Activated CD4-positive, CD25-positive, alpha-beta regulatory T cell treated with anti-CD3 and anti-CD28 coated beads, Interleukin-2, amount 50 U/mL, for 24 hours (primary cell): ENCODE results near the gene ELAVL2.

ENCODE experiments used
- ATAC-seq, 2 donors: fragments of 150-1000 bp; cut with Tn5 transposase; one replicate each; pipeline ENCODE4 v1.10.0; 2021; ENCODE audit warnings: mild to moderate bottlenecking in 1 of 2, moderate library complexity in 1 of 2

Gene ELAVL2

DNA sequence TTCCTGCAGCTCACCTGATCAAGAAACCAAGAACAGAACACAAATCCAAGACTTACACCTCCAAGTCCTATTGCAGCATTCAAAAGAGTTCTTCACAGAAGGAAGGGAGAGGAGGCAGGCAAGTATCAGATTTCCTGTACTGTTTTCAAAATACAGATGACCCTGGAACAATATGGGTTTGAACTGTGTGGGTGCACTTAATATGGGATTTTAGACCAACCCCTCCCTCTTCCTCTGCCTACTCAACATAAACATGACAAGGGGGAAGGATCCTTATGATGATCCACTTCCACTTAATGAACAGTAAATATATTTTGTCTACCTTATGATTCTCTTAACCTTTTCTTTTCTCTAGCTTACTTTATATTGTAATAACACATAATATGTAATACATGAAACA, 104.6 kb downstream of the ELAVL2 start:
- no peak for ATAC-seq

DNA sequence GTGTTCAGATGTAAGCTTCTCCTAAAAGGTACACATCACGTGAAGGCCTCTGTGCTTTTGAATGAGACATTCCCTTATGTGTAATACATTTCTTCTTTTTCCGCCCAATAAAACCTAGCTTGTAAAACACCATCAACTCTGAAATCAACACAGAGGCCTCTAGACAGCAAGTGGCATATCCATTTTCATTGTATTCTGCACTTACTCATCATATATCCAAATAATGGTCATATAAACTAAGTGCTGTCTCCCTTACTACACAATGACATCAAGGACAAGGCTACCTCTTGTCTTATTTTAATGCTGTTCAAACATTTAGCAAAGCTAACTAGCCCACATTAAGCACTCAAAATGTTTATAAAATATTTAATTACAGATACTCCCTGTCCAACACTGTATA, 108.5 kb downstream of the ELAVL2 start:
- ATAC-seq = no peak

DNA sequence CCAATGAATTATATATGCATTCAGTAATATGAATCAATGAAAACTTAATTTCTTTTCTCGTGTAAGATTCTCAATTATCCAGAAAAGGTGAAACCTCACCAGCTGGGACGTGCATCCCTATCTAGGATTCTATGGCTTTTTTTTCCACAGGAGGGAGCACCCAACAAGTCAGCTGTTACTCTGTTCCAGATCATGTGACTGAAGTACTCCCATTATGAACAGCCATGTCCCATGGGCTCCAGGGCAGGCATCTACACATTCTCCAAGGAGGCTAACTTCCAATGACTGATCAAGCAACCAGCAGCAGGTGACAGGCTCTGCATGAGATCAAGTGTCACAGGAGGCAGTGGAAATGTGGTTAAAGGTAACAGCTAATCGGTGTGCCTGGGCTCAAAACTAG, 118.8 kb downstream of the ELAVL2 start:
- no peak for ATAC-seq

DNA sequence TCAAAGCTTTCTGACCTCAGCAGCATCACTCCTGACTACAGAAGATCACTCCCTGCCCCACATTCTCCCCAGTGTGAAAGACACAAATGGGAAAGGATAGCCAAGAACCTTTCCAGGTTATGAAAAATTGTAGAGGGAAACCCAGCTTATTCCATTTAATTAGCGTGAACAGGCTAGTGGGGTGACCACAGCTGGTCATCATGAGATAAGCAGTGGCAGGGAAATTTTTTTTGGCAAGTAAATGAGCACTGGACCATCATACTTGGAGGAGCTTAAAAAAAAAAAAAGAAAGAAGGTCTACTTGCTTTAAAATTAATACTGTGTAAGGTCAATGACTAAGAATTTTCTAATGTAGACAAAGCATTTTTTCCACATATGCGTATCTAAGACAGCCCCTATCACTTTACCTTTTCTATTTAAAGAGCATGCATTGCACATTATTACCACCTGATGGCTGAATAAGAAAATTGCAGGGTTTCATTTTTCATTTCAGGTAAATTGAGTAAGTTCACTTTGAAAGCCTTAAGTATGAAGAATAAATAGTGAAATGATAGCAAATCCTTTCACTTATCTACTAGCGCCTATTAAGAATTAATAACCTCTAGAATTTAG, 123.6 kb downstream of the ELAVL2 start:
- no peak for ATAC-seq

DNA sequence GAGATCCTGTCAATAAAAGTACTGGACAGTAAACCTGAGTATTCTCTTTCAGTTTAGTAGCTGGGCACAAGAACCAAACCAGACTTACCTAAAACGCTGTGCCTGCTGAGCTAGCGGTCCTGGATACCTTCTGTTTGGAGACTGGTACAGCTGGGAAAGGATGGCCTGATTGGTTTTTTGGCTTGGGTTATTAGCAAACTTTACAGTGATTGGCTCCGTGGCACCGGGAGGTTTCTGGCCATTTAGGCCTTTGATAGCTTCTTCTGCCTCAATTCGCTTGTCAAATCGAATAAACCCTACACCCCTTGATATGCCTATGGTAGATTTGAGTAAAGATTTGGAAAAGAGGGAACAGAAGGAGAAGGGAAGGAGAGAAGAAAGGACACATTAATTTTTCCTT, 124.7 kb downstream of the ELAVL2 start:
- ATAC-seq = no peak

DNA sequence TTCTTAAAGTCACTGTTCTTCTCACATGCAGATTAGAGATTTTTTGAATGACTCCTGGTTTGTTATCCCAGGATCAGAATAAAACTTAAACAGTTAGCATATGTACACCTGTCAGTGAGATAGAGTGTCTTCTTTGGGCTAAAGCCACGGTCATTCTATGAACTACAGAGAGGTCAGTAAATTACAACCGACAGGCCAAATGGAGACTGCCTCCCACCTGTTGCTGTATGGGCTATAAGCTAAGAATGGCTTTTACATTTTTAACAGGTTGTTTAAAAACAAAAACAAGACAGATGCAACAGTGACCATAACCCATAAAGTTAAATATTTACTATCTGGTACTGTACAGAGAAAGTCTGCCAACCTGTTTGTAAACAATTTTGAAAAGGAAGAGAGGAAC, 125.7 kb downstream of the ELAVL2 start:
- ATAC-seq = no peak

DNA sequence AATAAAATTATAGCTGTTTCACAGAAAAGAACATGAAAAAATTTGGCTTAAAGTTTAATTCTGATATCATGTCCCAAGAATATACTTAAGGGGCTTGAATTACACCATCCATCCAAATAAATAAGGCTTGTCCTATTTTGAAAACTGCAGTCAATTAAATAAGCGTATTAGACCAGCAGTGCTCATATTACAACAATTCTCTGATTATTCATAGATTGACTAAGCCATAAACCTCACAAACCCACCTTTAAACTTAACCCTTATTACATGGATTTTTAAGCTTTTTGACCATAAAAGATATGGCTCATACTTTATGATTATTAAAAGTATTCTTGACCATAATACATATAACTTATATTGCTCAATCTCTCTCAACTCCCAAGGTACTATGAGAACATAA, 127.9 kb downstream of the ELAVL2 start:
- no peak for ATAC-seq

DNA sequence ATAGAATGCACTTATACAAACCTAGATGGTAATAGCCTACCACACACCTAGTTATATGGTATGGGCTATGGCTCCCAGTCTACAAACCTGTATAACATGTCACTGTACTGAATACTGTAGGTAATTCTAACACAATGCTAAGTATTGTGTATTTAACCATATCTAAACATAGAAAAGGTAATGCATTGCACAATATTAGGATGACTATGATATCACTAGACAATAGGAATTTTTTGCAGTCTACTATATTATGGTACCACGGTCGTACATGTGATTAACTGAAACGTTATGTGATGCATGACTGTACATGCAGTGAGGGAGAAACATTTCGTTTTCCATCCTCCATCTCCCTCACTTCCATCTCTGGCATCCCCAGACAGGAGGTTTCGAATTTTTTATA, 130.5 kb downstream of the ELAVL2 start:
- no peak for ATAC-seq

DNA sequence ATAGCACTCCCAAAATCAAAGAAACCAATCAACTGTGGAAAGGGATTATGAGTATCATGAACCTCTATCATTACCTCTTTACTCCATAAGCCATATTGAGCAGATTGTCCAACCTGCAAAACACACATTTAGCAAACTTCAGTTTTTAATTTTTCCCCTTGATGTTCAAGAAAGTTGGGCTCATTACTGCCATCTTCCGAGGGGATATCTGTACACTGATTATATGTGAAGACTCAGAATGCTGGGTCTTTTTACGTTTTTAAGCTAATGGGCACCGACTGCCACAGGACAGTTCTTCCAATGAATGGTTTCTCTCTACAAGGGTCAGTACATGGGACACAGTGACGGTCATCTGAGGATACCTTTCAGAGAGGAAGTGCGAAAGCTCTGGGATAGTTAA, 132.7 kb downstream of the ELAVL2 start:
- no peak for ATAC-seq

DNA sequence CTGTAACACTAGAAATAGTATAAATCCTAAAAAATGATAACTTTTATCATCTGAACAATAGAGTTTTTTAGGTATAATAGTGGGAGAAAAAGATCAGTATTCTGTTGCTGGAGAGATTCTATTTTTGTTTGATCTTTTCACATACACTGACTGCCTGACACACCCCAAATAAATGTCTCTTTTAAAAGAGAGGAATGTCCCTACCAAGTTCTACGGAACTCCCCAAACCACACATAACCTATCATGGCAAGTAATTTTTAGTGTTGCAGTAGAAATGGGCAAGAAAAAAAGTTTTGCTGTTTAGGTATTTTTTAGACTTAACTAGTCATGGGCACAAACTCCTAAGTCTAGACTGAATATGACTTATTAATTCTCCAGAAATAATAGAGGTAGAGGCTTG, 139.1 kb downstream of the ELAVL2 start:
- ATAC-seq = no peak

DNA sequence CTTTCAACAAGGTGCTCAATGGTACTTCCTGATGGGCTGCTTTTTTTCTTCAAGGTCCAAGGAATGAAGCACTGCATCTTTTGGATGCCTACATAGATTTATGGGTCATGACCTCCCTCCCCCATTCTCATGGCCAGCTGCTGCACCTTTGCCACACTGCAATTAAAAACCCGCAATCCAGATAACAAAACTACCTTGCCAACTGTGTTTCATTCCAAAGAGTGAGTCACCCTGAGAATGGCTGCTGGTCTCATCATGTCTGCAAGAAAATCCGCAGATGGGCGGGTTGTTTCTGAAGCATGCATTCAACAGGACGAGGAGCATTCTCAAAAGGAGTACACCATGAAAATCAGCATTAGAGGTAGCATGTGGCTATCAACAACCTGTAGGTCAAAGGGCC, 139.8 kb downstream of the ELAVL2 start:
- no peak for ATAC-seq

DNA sequence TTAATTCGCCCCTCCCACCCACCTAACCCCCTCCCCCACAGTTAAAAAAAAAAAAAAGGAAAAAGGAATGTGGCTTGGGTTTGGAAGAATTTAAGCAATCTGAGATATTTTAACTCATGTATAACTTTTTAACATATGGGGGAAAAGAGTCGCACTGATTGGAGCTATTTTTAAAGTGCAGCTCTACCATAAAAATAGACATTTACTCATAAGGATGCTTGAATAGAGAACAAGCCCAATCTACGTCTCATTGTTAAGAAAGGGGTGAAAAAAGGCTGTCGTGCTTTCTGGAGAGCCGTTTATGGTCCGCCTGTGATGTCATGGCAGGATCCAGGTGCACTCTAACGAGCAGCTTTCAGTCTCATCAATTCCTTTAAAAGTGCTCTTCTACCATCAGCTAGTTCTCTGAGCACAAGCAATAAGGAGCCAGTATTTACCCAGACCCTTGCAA, 142.4 kb downstream of the ELAVL2 start:
- ATAC-seq = no peak

DNA sequence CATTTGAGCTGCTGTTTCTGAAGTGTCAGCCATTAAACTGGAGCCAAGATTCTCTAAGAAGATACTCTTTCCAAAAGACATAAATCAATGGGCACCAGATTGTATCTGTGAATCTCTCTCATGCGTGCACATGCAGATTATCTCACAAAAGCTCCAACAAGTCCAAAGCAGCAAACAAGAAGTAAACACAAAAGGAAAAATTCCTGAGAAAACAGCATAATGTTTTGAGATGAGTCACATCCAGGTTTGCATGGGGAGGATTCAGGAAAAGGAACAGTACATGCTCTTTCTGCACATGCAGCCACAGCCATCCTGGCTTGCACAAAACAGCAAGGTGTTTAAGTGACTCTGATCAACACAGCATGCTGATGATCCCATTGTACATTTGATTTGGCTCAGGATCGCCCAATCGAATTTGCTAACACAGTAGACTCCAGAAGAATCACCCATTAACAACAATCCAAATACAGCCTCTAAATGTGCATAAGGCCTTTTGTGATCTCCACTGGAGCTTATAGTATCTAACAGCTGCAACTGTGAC, 143.1 kb downstream of the ELAVL2 start:
- no peak for ATAC-seq

DNA sequence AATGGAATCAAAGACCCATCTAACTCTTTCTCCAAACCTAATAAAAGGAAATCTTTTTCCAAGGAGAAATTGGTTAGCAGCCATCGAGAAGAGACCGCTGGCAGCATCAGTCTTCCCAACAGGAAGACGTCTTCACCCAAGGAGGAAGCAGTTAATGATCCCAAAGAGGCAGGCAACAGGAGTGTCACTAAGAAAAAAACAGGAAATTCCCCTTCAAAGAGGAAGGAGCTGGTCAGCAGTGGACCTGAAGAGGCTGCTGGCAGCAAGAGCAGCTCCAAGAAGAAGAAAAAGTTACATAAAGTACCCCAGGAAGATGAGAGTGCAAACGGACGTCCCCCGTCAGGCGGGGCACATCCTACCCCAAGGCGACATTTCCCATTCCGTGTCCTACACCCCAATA, 143.7 kb downstream of the ELAVL2 start:
- no peak for ATAC-seq

DNA sequence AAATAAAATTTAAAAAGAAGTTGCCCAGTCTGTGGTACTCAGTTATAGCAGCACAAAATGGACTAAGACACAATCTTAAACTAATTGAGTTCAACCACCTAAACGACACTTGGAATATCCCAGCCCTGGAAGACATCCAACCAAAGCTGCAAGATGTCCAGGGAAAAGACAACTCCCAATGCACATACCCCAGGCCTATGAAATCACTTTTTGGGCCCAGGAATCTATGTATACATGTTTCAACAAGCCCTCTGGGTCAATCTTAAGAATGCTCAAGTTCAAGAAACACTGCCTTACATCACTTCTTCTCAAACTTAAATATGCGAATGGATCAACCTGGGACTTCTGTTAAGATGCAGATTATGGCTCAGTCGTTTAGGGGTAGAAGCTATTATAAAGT, 148.6 kb downstream of the ELAVL2 start:
- no peak for ATAC-seq

DNA sequence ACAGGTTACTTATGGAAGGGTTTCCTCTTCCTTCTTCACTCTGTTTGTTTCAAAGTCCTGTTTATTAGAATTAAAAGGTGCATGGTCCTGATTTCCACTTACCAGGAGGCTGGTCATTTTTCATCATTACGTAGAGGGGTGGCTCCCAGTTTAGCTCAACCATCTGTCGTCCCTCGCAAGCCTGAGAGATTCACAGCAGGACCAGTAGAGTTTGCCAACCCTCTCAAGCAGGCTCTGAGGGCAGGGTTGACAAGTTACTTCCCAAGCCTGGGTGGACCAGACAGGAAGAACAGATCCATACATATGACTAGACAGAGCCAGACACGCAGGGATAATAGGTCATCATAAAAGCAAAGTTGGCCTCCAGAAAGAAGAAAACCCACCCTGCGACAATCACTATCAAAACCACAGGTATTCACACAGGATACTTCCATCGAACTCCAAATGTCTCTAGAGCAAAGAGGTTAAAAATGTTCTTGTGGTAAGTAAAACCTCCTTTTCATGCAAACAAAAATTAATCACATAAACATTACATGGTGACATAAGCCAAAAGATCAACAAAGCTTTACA, 151.9 kb downstream of the ELAVL2 start:
- no peak for ATAC-seq

DNA sequence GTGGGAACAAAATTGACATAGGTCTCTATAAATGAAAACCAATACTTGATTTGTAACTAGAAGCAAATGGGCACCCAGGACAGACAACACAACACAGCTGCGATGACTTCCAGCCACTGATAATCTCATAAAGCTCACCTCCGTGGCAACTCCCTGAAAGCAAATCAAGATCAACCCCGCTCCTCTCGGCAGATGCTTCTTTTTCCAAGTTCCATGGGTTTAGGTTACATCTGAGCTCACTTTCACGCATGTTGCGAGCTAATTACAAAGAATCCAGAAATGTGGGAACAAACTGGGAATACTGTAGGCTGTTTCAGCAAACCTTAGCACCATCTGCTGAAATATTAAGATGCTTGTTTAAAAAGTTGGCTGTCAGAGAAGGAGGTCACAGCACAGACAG, 153.9 kb downstream of the ELAVL2 start:
- no peak for ATAC-seq

DNA sequence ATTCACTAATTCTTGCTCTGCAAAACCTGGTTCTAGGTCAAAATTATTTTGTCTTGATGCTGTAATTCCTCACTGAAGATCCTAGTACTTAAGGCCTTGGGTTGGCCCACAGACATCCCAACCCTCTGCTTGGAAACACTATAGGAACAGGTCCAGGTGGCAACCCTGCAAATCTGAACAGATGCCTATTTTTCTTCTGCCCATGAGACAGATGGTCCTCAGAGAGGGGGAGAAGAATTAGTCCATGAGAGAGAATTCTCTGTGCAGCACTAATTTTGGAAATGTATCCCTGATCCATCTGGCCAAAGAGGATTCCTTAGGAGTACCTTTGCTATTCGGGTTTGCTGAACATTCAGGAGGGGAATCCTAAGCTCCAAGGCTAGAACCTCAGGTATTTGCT, 156.3 kb downstream of the ELAVL2 start:
- no peak for ATAC-seq

DNA sequence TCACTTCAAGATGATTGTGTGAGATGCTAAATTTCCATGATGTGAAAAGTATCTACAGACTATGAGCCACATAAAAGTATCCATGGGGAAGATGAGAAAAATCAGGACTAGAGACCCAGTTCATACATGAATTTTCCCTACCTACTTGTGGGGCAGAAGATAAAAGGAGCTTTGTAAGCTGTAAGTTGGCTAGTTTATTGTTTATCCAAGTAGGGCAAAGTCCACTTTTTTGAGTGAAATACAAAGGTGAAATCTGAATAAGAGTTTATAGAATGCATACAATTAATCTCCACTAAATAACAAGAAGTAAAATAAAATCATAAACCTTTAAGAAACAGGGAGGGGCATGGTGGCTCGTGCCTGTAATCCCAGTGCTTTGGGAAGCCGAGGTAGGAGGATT, 160.4 kb downstream of the ELAVL2 start:
- no peak for ATAC-seq

DNA sequence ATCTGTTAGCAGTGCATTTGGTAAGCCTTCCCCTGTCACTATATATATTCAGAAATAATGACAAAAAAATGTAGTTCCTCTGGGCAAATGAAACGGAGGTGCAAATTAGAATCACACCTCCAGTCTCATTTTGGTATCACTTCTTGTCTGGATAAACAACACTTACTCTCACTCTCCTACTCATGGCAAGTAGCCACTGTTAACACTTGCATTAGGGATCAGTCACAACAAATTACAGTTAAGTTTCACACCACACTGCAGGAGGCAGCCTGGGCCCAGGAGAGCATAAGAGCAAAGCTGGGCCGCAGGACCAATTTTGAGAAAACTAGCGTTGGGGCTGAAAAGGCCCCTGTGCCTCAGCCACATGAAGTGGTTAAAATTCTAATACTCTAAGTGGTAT, 161.0 kb downstream of the ELAVL2 start:
- ATAC-seq = no peak

DNA sequence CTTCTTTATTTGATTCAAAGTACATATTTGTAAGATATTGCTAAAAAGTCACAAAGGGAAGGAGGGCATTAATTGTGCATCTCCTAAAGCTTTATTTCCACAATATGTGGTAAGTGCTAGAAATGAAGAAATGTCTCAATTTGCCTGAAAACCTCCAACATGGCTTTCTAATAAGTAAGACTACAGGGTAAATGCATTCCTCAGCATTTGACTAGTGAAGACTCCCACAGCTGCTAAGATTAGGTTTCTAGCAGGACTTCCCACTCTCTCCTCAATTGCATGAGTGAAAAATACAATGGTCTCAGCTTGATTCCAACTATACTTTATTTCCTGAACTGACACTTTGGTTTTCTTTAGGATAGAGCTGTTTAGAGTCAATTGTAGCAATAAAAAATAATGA, 162.1 kb downstream of the ELAVL2 start:
- ATAC-seq = no peak

DNA sequence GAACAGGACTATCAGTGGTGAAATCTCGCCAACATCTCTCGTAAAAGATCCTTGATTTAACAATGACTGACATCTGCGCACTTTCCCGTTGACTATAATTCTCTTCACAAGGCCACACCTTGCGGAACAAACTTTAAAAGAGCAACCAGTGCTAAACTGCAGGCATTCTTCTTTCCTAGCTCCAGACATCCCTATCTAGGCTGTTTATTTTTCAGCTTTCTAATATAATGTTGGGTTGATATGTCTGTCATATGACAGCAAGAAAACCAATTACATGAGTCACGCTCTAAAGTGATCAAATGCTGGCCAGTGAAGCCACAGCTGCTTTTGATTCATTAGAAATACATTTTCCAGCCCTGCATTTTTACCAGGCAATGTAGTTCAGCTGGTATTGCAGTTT, 162.5 kb downstream of the ELAVL2 start:
- no peak for ATAC-seq

DNA sequence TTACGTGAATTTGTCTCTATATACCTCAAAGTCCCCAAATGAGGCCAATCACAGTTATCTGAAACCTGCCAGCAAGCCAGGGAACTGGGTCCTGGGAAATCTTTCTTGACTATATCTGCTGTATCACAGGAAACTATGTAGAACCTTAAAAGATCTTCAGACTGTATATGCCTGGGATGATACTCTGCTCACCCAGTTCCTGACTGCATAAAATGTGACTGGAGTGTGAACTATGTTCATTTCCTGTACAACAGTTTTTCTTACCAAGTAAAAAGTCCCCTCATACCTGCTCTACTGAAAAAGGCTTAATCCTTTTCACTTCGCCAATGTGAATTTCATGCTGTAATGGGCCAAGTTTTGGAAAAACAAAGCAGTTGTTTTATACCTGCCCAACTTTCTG, 162.9 kb downstream of the ELAVL2 start:
- ATAC-seq = no peak

DNA sequence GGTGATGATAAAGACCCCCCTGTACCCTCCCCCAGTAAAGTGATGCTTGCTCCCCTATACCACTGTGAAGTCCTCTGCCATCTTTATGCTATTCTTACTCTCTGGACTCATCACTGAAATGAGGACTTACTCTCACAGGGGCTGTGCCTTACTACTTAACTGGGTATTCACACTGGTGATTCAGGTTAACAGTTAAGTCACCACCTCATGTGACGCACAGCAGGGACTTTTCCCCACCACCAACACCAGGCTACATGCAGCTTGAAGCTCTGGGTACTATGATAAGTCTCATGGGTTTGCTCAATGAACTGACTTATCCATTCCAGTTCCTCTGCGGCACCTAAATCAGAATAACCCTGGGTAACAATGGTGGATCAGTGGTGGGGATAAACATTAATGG, 163.7 kb downstream of the ELAVL2 start:
- ATAC-seq = no peak
